HL-60 (cell line): ENCODE results near the gene LMBR1L.

Experiments
- DNase-seq, 2 experiments: peaks; one replicate each; pipeline ENCODE4 v3.0.0-alpha.2; 2010 to 2020; ENCODE audit warnings: low read depth in 1 of 2, low spot score in 1 of 2
- H3K27ac ChIP-seq: fragments of 250-450 bp; sonication (Bioruptor Pico); replicated peaks from 2 replicates; pipeline ENCODE4 v1.5.1; 2020; ENCODE audit warnings: mild to moderate bottlenecking, moderate library complexity
- H3K27me3 ChIP-seq: fragments of 250-450 bp; sonication (Bioruptor Pico); 2 replicates; pipeline ENCODE4 v1.5.1; 2021; ENCODE audit warnings: mild to moderate bottlenecking, moderate library complexity; ENCODE audit not compliant: insufficient read depth, poor library complexity, severe bottlenecking
- H3K4me3 ChIP-seq: replicated peaks from 2 replicates; pipeline ENCODE4 v1.5.1; 2011; ENCODE audit warnings: mild to moderate bottlenecking, control low read depth, low read length; ENCODE audit not compliant: insufficient read depth
- GABPA ChIP-seq: IDR thresholded peaks from 2 replicates; pipeline ENCODE4 v1.6.1; 2012; ENCODE audit warnings: low read depth
- POLR2AphosphoS5 ChIP-seq: IDR thresholded peaks from 2 replicates; pipeline ENCODE4 v1.6.1; 2012; ENCODE audit warnings: low read depth
- REST ChIP-seq: IDR thresholded peaks from 2 replicates; pipeline ENCODE4 v1.6.1; 2012; ENCODE audit warnings: low read depth; ENCODE audit not compliant: insufficient replicate concordance
- SPI1 ChIP-seq: IDR thresholded peaks from 2 replicates; pipeline ENCODE4 v1.6.1; 2012; ENCODE audit warnings: low read depth, mild to moderate bottlenecking, borderline replicate concordance
- TF ChIP-seq, protein P1 (sequence below): IDR thresholded peaks from one replicate; pipeline ENCODE4 v1.5.1; 2011; ENCODE audit warnings: low read length, control low read depth, inconsistent platforms; ENCODE audit not compliant: insufficient read depth

Gene LMBR1L

GRCh38 chr12:49048953-49049352, 61.7 kb downstream of the LMBR1L start:
- no peak for DNase-seq
- Histone ChIP-seq H3K27ac (no peak overlapping the region), H3K4me3 (no peak overlapping the region), H3K27me3 (no peaks in the 10 kb centered on the region)
- TF ChIP-seq, protein P1, sequence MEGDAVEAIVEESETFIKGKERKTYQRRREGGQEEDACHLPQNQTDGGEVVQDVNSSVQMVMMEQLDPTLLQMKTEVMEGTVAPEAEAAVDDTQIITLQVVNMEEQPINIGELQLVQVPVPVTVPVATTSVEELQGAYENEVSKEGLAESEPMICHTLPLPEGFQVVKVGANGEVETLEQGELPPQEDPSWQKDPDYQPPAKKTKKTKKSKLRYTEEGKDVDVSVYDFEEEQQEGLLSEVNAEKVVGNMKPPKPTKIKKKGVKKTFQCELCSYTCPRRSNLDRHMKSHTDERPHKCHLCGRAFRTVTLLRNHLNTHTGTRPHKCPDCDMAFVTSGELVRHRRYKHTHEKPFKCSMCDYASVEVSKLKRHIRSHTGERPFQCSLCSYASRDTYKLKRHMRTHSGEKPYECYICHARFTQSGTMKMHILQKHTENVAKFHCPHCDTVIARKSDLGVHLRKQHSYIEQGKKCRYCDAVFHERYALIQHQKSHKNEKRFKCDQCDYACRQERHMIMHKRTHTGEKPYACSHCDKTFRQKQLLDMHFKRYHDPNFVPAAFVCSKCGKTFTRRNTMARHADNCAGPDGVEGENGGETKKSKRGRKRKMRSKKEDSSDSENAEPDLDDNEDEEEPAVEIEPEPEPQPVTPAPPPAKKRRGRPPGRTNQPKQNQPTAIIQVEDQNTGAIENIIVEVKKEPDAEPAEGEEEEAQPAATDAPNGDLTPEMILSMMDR: no peak
- no peak for TF ChIP-seq REST
- TF ChIP-seq POLR2AphosphoS5: no peak
- TF ChIP-seq SPI1: no peak
- no peak for TF ChIP-seq GABPA
